ENCODE measurements around the gene PIGS. TPM values are rescaled to one million over a fixed set of nuclear protein-coding genes. Genes with fewer than 3 reads are reported as not detected.
"Not testable (repeated sequence)": the region's sequence is repeated elsewhere in the genome, so short reads cannot be mapped to it uniquely, and the experiment has no call there.

The PIGS gene
- polyA plus RNA-seq, 4 donors: 37.5 to 99.7 (median 96.4) TPM

DNA sequence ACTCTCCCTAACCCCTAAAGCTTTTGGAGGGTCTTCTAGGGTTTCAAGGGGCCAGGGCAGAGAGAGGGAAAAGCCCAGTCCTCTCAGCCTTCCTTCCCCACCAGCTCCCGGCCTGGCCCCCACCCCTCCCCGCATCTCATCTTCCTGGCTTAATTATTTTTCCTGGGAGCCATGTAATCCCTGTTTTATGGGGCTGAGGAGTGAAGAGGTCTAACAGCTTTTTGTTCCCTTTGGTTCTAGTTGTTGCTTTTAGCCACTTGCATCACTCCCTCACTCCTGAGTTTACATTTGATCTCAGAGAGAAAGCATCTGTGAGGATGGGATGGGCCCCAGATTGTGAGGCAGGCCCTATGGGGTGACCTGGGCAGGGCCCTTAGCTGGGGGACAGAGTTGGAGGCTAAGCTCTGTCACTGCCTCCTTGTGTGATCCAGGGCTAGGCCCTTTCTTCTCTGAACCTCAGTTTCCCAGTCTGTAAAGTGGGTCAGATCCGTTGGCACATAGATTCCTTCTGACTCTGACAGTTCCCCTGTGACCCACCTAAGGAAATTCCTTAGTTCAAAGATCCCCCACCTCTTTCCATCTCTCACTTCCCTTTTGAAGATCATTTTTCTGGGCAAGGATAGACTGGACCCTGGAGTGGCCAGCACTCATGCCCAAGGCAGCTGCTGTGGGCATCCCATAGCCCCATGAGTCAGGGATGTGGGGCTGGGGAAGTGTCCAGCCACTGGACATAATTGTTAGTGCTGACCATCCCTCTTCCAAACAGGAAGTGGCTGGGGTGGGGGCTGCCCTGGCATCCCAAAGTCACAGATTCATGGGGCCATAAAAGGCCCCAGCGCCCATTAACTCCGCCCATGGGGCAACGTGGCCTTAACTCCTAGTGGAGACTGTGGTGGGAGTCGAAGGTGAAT, 39.0 kb downstream of the PIGS start:
- no peak for DNase-seq (ENCODE audit: low read depth in 4 of 4, low spot score in 3 of 4)

DNA sequence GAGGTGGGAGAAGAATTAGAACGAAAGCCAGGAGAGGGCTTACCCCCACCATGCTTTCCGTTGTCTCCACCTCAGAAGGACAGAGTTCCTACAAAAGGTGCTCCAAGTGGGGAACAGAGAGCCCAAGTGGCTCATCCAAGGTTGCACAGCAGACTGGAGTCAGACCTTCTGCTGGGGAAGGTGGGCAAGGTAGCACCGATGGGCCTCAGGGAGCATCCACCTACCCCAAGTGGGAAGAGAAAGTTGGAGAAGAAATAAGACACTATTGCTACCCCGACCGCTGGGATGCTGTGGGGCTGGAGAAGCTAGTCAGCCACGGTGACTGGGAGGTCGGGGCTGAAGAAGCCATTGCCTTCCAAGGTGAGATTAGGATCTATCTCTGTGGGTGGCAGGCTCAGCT, 40.4 kb downstream of the PIGS start:
- DNase-seq (ENCODE audit: low read depth in 4 of 4, low spot score in 3 of 4): no peak

DNA sequence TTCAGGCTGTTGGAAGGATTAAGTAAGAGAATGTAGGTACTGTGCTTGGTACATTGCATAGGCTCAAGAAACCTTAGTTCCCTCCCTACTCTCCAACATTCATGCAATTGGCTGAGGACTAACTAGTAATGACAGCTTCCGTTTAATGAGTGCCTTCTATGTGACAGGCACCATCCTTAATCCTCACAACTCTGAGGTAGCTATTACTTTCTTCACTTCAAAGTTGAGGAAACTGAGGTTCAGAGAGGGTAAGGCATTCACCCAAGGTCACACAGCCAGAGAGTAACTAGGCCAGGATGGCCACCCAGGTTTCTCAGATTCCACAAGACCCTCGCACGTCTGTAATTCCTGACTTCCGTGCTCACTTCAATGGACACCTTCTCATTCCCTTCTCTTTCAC, 41.1 kb downstream of the PIGS start:
- DNase-seq (ENCODE audit: low read depth in 4 of 4, low spot score in 3 of 4): no peak

DNA sequence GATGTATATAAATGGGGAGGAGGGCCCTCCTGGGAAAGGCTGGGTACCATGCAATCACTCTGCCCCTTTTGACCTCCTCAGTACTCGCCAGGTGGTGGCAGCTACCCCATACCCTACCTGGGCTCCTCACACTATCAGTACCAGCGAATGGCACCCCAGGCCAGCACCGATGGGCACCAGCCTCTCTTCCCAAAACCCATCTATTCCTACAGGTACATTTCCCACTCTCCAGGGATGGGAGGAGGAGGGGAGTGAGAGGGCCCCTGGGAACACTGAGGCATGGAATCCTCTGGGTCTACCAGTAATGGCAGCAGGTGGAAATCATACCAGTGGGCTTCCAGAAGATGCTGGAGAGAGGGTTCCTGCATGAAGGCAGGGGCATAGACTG, 42.3 kb downstream of the PIGS start:
- DNase-seq (ENCODE audit: low read depth in 4 of 4, low spot score in 3 of 4): no peak

DNA sequence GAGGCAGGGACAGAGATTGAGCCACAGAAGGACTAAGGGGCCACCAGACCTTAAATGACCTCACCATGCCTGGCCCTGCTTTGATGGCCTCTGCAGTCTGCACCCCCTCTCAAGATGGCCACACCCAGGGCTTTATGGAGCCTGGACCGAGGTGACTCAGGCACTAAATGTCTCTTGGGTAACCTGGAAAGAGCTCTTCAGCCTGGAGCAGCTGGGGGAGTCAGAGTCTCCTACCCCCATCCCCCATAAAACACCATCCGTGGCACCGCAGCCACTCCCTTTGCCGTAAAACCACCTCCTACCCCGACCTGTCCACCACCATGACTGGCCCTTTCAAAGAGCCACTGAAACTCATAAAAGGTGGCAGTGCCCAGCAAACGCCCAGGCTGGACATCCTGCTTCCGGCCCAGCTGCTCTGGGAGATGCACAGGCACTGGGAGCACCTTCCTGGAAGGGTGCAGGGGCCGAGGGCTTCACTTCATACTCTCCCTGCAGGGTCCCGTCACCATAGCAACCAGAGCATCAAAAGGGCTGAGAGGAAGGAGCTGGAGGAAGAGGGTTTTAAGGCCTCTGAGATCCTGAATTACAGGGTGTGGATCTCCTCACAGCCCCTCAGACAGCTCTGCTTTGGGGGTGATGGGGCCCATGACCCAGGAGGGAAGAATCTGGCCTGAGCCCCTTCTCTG, 42.9 kb downstream of the PIGS start:
- DNase-seq (ENCODE audit: low read depth in 4 of 4, low spot score in 3 of 4): no peak

DNA sequence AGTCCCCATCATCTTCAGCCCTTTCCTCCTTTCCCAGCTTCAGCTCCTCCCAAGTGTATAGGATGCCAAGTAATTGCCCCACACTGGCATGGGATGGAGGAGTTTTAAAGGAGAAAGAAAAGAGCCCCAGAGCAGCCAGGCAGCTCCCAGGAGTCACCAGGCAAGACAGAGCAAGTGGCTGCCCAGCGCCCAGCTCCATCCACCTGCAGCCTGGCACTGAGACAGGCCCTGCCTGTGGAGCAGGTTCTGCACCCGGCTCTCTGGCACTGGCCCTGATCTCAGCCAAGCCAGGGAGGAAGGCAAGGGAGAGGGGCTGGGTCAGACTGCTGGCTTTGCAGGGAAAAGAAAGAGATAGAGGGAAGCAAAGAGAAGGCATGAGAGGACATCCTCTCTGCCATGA, 43.5 kb downstream of the PIGS start:
- DNase-seq (ENCODE audit: low read depth in 4 of 4, low spot score in 3 of 4): no peak

DNA sequence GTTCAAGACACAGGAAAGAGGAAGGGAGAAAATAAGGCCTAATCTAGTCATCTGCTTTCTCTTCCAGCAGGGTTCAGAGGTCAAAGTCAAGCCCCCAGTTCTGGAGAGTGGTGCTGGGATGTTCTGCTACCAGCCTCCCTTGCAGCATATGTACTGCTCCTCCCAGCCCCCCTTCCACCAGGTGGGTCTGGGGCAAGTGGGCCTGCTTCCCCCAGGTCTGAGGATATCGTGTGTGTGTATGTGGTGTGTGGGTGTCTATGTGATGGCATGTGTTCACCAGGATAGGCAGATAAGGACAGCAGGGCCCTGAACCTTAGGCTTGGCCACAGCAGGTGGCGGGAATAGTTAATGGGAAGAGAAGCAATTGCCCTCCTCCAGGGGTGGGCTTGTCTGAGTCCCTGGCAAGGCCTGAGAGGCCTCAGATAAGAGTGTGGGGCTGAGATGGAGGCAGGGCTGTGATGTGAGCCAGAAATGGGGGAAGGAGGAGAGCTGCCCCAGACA, 44.1 kb downstream of the PIGS start:
- no peak for DNase-seq (ENCODE audit: low read depth in 4 of 4, low spot score in 3 of 4)

DNA sequence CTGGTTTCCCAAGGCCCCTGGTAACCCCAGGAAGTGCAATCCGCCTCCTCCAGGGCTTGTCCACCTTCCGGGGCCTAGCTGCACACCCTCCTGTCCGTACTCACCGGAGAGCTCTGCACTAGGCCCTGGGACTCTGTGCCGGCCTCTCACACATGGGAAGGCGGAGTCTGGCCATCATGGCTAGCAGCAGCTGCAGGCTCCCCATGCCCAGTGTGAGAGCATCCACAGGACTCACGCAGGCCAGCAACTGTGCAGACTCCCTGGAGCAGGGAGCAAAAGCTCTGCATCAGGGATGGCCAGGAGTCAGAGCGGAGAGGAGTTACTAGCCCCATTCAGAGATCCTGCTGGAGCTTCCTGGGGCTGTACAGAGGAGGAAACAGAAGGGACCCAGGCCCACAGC, 44.9 kb downstream of the PIGS start:
- DNase-seq (ENCODE audit: low read depth in 4 of 4, low spot score in 3 of 4): no peak

DNA sequence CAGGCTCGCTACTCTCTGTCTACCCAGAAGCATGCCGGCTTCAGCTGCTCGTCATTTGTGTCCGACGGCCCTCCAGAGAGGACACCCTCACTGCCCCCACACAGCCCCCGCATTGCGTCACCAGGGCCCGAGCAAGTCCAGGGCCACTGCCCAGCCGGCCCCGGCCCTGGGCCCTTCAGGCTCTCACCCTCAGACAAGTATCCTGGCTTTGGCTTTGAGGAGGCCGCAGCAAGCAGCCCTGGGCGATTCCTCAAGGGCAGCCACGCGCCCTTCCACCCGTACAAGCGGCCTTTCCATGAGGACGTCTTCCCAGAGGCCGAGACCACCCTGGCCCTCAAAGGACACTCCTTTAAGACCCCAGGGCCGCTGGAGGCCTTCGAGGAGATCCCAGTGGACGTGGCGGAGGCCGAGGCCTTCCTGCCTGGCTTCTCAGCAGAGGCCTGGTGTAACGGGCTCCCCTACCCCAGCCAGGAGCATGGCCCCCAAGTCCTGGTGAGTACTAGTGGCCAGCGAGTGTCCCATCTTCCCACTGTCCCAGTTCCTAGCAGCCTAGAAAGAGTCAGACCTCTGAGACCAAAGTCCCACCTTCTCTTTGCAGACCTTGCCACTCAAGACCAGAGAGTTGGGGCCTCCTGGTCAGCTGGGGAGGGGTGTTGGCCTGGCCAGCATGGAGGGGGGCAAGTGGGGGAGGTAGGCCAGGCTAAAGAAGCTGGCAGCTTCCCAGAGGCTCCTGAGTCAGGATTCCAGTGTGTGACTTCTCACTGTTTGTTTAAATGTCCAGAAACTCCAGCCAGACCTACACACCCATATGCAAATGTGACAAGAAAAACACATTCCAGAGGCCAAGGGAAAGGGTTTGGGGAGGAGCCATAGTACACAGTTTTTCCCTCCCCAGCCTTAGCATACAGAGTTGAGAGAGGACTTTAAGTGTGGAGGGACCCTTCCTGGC, 46.6 kb downstream of the PIGS start:
- peak; percentile 43 to 67 (median 62) for DNase-seq (ENCODE audit: low read depth in 4 of 4, low spot score in 3 of 4)

DNA sequence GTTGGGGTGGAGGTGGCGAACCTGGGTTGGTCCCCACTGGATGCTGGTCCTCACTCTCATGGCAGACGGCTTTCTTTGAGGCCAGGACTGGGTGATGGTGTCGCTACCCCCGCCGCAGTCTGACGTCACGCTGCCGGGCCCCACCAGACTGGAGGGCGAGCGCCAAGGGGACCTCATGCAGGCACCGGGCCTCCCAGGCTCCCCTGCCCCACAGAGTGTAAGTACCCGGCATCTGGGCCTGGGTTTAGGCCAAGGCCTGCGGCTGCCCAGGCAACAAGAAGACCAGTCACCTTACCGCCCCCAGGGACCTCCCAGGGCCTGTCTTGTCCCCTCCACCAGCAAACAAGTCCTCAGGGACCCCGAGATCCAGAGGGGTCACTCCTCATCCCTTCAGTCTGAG, 47.4 kb downstream of the PIGS start:
- no peak for DNase-seq (ENCODE audit: low read depth in 4 of 4, low spot score in 3 of 4)

DNA sequence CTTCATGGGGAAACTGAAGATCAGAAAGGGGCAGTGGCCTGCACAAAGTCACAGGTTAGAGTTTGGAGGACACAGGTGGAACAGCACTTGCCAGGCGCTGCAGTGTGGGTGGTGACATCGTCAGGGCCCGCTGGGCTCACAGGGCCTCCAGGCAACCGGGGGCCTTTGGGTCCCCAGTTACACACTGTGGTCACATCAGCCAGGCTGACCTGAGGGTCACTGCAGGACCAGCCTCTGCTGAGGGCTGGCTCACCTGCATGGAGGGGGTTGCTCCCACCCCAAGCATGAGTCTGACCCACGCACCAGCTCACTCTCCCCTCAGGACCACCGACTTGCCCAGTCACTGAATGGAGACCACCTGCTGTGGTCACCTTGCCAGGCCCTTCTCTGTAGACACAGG, 48.1 kb downstream of the PIGS start:
- DNase-seq (ENCODE audit: low read depth in 4 of 4, low spot score in 3 of 4): no peak

DNA sequence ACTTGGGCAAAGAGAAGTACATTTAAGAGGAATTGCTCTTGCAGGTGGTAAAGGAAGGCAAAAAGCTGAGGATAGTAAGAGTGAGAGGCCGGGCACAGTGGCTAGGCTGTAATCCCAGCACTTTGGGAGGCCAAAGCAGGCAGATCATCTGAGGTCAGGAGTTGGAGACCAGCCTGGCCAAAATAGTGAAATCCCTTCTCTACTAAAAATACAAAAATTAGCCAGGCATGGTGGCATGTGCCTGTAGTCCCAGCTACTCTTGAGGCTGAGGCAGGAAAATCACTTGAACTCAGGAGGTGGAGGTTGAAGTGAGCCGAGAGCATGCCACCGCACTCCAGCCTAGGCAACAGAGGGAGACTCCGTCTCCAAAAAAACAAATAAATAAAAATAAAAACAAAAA, 49.0 kb downstream of the PIGS start:
- DNase-seq (ENCODE audit: low read depth in 4 of 4, low spot score in 3 of 4): not testable (repeated sequence)

DNA sequence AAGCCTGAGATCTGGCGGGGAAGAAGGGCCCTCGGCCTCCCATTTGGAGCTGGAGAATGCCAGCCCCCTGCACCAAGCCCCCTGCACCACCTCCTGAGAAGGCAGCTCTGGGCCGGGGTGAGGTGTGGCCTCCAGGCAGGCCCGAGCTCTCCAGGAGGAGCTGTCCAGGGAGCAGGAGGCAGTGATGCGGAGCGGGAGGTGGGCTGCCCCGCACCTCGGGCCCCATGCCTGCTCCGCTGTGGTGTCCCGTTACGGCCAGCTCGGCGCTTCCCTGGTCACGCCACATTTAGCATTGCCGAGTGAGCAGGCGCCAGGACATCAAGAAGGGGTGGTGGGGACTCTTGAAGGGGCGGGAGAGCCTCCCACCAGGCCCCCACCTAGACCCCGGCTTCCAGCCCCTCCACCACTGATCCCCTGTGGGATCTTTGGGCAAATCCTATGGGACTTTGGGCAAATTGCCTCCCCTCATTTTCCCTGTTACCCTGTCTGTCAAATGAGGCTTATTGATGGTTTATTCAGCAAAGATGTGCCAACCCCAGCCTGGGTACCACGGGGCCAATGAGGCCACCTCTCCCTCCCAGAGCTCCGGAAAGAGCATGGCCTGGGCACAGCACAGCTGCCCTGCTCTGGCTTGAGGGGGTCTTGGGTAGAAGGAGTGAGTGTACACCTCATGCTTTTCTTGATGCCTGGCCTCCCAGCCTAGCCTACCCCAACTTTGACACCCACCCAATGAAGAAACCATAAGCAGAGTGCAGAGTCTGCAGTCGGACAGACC, 49.8 kb downstream of the PIGS start:
- DNase-seq (ENCODE audit: low read depth in 4 of 4, low spot score in 3 of 4): peak in 2 of 4 donors; percentile 39 to 73

DNA sequence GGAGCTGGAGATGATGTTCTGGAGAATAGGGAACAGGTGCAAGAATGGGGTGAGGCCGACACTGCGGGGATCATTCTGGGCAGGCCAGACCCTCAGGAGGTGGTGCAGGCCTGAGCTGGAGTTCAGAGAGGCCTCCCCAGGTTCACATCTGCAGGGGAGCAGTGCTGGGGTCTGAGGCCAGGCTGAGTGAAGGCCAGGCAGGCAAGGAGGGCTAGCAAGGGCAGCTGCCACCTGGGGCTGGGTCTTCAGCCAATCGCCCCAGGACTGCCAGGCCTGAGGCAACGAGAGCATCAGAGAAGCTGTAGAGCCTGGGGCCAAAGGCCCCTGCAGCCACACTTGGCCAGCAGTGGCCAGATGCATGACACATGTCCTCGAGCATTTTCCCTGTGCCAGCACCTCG, 50.6 kb downstream of the PIGS start:
- DNase-seq (ENCODE audit: low read depth in 4 of 4, low spot score in 3 of 4): no peak

DNA sequence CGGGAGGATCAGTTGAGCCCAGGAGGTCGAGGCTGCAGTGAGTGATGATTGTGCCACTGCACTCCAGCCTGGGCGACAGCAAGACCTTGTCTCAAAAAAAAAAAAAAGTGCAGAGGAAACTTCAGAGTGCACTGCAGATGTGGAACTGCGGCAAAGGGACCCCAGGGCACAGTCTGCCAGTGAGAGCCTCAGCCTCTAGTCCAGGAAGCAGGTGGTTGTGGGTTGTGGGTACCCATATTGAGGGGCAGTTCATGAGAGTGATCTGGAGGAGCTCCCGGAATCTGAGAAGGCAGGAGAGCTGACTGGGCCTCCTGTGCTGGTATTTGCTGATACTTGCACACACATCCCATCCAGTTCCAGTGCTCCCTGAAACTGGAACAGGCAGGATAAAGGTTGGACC, 52.1 kb downstream of the PIGS start:
- DNase-seq (ENCODE audit: low read depth in 4 of 4, low spot score in 3 of 4): no peak

DNA sequence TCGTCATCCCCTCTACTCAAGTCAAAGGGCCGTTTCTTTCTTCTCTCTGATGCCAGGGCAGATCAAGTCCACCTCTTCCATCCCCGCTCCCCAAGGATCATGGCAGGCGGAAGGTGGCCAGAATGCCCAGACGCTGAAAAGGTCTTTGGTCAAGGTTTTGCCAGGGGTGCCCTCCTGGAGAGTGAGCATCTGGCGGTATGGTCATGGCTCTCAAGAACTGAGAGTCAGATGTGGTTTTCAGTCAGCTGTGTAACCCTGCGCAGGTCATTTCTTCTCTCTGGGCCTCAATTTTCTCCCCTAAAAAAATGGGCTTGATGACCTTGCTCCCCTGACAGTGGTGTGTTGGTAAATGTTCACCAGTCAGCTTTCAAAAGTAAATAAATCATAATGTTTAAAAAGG, 52.7 kb downstream of the PIGS start:
- DNase-seq (ENCODE audit: low read depth in 4 of 4, low spot score in 3 of 4): no peak

DNA sequence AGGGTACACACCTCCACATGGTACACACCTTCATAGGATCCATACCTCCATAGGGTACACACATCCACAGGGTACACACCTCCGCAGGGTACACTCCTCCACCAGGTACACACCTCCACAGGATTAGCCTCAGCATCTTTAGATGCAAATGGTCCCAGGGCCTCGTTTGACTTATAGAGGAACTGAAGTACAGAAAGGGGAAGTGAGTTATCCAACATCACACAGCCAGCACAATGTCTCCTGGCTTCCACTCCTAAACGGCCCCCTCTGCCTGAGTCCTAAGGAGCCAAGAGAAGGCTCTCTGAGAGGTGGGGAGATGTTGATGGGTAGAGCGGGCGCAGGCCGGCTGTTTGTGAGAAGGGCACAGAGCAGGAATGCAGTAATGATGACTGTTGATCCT, 53.2 kb downstream of the PIGS start:
- no peak for DNase-seq (ENCODE audit: low read depth in 4 of 4, low spot score in 3 of 4)

DNA sequence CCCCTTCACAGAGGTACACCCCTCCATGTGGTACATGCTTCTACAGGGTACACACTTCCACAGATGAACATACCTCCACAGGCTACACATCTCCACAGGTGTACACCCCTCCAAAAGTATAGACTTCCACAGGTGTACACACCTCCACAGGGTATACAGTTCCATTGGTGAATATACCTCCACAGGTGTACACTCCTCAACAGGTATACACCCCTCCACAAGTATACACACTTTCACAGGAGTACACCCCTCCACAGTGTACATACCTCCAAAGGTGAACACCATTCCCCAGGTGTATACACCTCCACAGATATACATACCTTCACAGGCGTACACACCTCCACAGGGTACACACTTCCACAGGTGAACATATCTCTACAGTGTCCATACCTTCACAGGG, 55.8 kb downstream of the PIGS start:
- DNase-seq (ENCODE audit: low read depth in 4 of 4, low spot score in 3 of 4): no peak

DNA sequence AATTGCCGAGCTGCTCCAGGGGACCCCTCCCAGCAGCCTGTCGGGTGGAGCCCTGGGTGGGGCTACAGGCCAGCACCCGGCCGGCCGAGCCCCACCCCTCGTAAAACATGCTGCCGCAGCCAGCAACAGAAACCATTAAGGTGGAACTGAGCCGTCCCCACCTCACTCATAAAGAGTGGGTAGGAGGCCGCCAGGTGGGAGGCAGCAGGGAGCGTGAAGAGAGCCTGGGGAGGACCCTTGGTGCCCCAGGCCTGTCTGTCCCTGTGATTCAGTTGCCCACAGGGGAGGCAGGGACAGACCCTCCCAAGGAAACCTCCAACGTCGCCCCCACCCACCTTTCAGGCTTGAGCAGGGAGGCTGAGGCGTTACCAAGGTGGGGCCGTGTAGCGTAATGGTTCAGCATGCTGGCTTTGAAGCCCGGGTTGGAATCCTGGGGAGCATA, 56.7 kb downstream of the PIGS start:
- DNase-seq (ENCODE audit: low read depth in 4 of 4, low spot score in 3 of 4): no peak

DNA sequence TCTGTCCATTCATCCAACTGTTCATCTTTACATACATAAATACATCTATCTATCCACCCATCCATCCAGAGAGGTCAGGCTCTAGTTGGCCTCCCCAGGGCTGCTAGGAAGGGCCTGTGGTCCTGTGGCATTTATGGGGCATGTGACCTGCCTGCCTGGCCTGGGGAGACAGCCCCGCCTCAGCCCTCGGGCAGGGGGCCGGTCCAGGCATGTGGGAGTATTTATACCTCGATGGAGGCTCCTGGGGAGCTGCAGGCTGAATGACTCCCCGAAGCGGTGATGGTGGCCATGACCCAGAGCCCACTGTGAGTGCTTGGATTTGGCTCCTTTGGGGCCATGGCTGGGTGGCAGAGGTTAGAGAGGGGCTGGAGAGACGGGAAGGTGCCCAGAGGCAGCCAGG, 57.8 kb downstream of the PIGS start:
- DNase-seq (ENCODE audit: low read depth in 4 of 4, low spot score in 3 of 4): no peak
